NCI-H2029 (cell line): ENCODE data around the gene CCNB1IP1.
"Not testable (repeated sequence)": the region's sequence is repeated elsewhere in the genome, so short reads cannot be mapped to it uniquely, and the experiment has no call there.

ENCODE experiments used
- DNase-seq: peaks from one replicate; lab custom pipeline; 2025; lab: John Stamatoyannopoulos, UW

CCNB1IP1 gene, protein sequence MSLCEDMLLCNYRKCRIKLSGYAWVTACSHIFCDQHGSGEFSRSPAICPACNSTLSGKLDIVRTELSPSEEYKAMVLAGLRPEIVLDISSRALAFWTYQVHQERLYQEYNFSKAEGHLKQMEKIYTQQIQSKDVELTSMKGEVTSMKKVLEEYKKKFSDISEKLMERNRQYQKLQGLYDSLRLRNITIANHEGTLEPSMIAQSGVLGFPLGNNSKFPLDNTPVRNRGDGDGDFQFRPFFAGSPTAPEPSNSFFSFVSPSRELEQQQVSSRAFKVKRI

GRCh38 chr14:20332788-20333493 is at the start of gene CCNB1IP1:
Gene CCNB1IP1, minus strand, starts transcription at chr14:20333279. Its CDS starts 16,756 bp downstream, at chr14:20316523.
- DNase-seq, result peak; percentile 92

GRCh38 chr14:20382526-20382925 is 49.4 kb upstream of the CCNB1IP1 start:
- no peak for DNase-seq

- DNase-seq, result no peak
Observed at GRCh38 chr14:20381341-20381740, 48.3 kb upstream of the CCNB1IP1 start.

DNA sequence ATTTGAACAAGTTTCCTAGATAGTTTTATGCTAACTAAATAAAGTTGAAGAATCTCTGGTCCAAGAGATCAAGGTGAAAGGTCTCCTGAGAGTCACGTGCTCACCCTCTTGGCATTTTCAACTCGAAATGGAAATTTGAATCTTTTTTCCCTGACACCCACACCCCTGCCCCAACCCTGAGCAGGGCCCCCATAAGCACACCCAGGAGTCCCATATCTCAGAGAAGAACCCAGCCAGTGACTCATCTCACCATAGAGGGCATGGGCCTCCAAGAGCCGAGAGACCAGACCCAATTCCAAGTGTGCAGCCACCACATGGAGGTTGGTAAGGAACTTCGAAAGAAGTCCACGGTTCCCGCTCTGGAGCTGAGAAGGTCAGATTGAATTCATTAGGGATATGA is 47.6 kb upstream of the CCNB1IP1 start:
- DNase-seq, result no peak

- DNase-seq, result no peak
Observed at GRCh38 chr14:20379743-20380142, 46.7 kb upstream of the CCNB1IP1 start.

DNA sequence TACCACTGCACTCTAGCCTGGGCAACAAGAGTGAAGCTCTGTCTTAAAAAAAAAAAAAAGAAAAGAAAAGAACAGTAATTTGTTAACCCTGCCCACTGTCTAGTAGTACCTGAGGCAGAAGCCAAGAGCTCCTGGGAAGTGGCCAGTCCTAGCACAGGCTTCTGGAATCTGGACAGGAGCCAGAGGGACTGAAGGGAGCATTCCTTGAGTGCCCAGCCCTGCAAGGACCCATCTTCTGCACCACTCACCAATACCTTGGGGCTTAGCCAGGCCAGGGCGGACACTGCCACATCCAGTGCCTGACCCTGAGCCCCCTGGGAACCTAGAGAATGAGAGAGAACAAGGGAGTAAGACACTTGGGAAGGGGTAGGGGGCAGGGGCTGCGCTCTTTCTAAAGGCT is 44.1 kb upstream of the CCNB1IP1 start:
- DNase-seq, result no peak

DNA sequence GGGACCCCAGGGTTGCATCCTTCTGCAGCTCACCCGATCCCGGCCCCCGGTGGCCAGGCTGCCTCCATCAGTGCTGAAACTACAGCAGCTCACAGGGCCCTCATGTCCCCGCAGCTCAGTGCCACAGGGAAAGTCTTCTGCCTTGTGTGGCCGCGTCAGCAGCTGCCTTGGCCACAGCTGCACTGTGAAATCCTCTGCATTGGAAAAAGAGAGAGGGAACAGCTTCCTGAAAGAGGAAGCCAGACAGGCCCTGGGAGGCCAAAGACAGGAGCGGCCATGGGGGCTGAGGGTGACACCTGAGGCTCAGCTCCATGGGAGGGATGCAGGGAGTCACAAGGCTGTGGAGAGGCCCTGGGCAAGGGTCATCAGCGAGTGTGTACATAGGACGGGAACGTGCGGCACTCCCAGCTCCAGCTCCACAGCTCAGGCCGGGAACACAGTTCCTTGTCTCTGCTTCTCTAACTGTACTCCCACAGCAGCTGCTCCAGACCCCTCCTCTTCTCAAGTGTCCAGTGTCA is 43.1 kb upstream of the CCNB1IP1 start:
- DNase-seq, result no peak

- DNase-seq, result no peak
Observed at GRCh38 chr14:20375471-20375870, 42.4 kb upstream of the CCNB1IP1 start.

DNA sequence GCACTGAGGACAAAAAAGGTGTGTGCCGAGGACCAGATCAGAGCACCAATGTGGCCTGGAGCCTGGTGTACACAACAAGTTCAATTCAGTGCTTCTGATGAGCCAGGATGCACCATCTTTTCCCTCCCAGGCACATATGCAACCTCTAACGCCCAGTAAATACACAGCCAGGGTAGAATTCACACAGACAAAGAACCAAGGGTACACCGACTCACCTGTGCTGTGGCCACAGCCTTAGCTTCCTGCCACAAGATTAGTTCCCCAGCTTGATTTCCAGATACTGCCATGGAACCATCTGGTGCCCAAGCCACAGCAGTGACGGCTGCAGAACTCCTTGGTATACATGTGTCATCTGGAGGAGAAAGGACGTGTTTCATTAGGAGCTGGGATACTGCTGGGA is 39.7 kb upstream of the CCNB1IP1 start:
- no peak for DNase-seq

DNA sequence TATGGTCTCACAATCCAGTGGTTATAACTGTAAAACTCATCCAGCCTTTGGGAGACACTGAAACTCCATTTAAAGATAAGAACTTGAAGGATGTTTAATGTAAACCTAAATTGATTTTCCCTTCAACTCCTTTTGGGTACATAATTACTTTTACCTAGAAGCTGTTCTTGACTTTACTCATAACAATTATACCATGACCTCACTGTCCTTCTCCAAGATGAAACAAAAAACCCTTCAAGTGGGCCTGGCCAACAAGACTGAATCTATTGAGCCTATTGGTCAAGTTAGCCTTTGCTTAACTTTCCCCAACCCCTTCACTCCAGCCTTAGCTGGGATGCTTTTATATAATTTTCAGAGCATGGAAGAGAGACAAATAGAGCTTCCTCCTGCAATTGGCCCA is 32.8 kb upstream of the CCNB1IP1 start:
- no peak for DNase-seq

GRCh38 chr14:20358474-20358873 is 25.4 kb upstream of the CCNB1IP1 start:
- not testable (repeated sequence) for DNase-seq

DNA sequence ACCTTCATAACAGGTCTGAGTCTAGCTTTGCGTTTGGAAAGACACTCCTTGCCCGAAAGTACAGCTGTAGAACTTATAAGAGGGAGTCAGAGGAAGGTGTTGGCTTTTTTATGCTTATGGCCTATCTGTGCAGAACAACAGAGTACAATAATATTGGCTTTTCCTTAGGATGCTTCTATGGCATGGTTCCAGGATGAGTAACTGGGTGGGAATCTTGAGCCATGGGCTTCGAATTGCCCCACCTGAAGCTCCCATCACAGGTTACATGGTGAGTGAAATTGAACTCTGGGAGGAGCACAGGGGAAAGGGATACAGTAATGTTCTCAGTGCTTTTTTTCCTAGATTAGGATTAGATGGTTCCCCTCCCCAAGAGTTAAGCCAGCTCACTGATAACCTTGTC is 23.3 kb upstream of the CCNB1IP1 start:
- no peak for DNase-seq

DNA sequence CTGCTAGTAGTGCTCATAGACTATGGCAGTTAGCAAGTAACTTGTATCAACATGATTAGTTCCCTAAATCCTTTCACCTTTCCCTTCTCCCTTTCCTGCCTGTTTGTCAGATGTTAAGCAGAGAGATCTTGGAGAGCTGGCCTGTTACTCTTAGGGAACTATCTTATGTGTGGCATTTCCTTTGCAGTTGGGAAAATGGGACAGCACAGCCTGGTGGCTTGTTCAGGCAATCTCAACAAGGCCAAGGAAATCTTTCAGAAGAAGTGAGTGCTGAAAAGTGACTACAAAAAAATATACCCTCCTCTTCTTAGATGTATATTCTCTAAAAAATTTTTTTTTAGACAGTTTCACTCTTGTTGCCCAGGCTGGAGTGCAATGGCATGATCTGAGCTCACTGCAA is 17.8 kb upstream of the CCNB1IP1 start:
- DNase-seq, result no peak

GRCh38 chr14:20350282-20350681 is 17.2 kb upstream of the CCNB1IP1 start:
- no peak for DNase-seq

GRCh38 chr14:20347747-20348146 is 14.7 kb upstream of the CCNB1IP1 start:
- DNase-seq, result no peak

DNA sequence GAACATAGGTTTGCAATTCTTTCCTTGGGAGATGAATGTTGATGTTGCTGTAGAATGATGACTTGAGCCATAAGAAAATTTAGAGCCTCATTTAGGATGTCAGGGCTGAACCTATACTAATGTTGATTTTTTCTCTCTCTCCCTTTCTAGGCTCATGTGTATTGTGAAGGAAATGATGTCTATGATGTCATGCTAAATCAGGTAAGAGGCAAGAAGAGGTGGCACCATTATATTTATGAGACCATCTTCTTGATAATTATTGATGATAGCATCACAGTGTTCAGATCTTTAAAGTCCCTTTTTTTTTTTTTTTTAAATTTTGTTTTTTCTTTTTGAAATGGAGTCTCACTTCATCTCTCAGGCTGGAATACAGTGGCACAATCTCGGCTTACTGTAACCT is 13.6 kb upstream of the CCNB1IP1 start:
- DNase-seq, result no peak

- DNase-seq, result no peak
Observed at GRCh38 chr14:20345366-20345765, 12.3 kb upstream of the CCNB1IP1 start.

DNA sequence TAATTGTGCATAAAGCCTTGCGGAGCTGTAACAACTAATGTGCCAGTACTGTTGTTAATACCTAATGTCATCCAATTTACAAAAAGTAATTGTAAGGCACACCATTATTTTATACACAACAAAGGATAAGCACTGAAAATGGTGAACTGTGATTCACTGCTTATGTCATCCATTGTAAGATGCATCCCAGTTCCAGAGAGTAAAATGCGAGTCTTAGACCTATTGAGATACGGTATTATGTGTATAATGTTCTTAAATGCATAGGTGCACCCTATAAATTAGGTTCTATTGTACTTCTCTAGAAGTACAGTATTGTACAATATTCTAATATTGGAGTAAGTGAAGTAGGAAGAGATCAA is 10.8 kb upstream of the CCNB1IP1 start:
- DNase-seq, result no peak

DNA sequence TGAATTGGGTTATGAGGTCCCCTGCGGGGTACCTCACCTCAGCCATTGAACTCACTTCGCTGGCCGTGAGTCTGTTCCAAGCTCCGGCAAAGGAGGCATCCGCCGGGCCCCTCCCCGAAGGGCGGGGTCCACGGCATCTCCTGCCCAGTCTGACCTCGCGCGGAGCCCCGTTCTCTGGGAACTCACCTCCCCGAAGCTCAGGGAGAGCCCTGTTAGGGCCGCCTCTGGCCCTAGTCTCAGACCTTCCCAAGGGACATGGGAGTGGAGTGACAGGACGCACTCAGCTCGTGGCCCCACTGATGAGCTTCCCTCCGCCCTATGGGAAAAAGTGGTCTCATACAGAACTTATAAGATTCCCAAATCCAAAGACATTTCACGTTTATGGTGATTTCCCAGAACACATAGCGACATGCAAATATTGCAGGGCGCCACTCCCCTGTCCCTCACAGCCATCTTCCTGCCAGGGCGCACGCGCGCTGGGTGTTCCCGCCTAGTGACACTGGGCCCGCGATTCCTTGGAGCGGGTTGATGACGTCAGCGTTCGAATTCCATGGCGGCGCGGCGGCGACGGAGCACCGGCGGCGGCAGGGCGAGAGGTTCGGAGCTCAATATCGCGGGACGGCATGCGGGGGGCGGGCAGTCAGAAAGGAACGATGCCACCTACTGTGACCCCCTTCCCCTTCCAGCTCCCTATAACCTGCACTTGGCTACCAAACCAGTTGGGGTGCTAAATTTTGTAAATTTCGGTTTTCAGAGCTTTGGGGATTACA is 10.2 kb upstream of the CCNB1IP1 start, which contains the start of gene PARP2:
Gene PARP2 (plus strand): TSS at position 544 of the 770 bp plus-strand sequence. CDS start 7 bp downstream, at position 551.
- DNase-seq, result peak; percentile 100

DNA sequence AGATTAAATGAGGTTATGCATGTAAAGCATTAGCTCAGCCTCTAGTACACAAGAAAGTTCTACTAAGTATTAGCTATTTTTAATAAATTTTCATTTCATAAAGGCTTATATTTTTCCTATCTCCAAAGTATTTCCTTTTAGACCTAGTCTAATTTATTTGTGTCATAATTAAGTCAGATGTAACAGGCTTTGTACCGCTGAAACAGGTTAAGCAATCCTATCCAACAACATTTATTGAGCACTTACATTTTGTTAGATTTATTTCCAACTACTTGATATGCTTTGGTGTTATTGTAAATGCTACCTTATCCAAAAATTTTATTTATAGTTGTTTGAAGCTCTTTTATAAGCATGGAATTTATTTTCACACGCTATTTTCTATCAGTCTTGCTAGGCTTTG is 8.6 kb upstream of the CCNB1IP1 start:
- DNase-seq, result no peak

GRCh38 chr14:20341032-20341431 is 8.0 kb upstream of the CCNB1IP1 start:
- not testable (repeated sequence) for DNase-seq

GRCh38 chr14:20334017-20334416 is 938 bp upstream of the CCNB1IP1 start:
- no peak for DNase-seq

DNA sequence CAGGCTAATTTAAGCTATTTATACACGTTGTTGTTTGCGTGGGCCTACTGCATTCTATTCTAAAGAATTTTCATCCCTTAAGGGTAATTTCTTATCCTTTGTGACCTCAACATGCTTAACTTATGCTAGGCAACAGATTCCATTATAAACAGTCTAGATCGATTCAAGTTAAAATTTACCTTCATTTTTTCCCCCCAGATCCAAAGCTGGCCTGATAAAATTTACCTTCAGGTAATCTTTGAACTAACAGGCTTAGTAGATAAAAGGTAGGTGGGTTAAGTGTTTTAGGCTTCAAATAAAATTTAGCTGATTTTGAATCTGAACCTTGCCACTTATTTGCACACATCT is 389 bp upstream of the CCNB1IP1 start:
- DNase-seq, result no peak
